Gastroesophageal sphincter (tissue), 3 donors: Measurements from ENCODE around the gene CYP46A1.

ENCODE experiments used
- EP300 ChIP-seq: sonication (generic); formaldehyde crosslinking; IDR thresholded peaks from one replicate; pipeline ENCODE4 v1.6.1; 2017; ENCODE audit warnings: antibody characterized with exemption, mild to moderate bottlenecking
- TF ChIP-seq, protein P1 (sequence below), 4 experiments: fragments of 200-600 bp in 2 of 4; fragments of 450-650 bp in 2 of 4; sonication (generic) in 1 of 4; IDR thresholded peaks; one replicate each; pipeline ENCODE4 v1.5.1; 2017 to 2019; ENCODE audit warnings: antibody characterized with exemption in 4 of 4, mild to moderate bottlenecking in 2 of 4, moderate library complexity in 2 of 4

DNA sequence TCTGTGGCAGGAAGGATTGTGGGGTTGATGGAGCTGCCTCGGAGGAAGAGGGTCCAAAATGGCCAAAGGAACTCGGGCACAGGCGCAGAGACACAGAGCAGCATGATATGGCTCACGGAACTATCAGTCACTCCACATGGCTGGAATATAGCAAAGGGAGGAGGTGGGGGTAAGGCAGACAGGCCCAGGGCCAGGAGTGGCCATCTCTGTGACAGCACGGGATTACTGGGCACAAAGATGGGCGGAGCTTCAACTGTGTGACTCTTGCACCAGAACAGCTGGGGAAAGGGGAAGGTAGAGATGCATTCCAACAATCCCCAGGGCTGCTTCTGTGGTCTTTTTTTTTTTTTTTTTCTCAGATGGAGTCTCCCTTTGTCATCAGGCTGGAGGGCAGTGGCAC, 84.3 kb downstream of the CYP46A1 start:
- TF ChIP-seq, protein P1, sequence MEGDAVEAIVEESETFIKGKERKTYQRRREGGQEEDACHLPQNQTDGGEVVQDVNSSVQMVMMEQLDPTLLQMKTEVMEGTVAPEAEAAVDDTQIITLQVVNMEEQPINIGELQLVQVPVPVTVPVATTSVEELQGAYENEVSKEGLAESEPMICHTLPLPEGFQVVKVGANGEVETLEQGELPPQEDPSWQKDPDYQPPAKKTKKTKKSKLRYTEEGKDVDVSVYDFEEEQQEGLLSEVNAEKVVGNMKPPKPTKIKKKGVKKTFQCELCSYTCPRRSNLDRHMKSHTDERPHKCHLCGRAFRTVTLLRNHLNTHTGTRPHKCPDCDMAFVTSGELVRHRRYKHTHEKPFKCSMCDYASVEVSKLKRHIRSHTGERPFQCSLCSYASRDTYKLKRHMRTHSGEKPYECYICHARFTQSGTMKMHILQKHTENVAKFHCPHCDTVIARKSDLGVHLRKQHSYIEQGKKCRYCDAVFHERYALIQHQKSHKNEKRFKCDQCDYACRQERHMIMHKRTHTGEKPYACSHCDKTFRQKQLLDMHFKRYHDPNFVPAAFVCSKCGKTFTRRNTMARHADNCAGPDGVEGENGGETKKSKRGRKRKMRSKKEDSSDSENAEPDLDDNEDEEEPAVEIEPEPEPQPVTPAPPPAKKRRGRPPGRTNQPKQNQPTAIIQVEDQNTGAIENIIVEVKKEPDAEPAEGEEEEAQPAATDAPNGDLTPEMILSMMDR (IDR thresholded peaks at IDR 0.05): no peak
- no peak for TF ChIP-seq EP300
